ENCODE data around the gene CCDC192.

Gene CCDC192

GRCh38 chr5:127793052-127793451, 89.9 kb downstream of the CCDC192 start (continued):
- TF ChIP-seq PRDM4 (tag by site-specific recombination; IDR thresholded peaks at IDR 0.05), result no peak

- POLR2A ChIA-PET, result no interaction called here
Observed at GRCh38 chr5:127793879-127794278, 90.7 kb downstream of the CCDC192 start.

GRCh38 chr5:127796211-127796610, 93.0 kb downstream of the CCDC192 start:
- Histone ChIP-seq H3K4me3 (ENCODE audit: low read depth, low read length) (no peak overlapping the region), H3K27ac (ENCODE audit: extremely low read depth, low read depth, low read length) (no peak overlapping the region), H3K9me3 (ENCODE audit: control insufficient read depth, insufficient read depth, low read depth, low read length) (no peaks in the 10 kb centered on the region), H3K4me1 (ENCODE audit: control insufficient read depth, insufficient read depth, low read length) (no peaks in the 10 kb centered on the region), H3K36me3 (ENCODE audit: control insufficient read depth in 2 of 2, insufficient read depth in 1 of 2, low read length in 2 of 2) (no peaks in the 10 kb centered on the region)
- TF ChIP-seq ZNF791 (tag by site-specific recombination; IDR thresholded peaks at IDR 0.05), result no peak
- no peak for TF ChIP-seq ZNF10 (tag by site-specific recombination; IDR thresholded peaks at IDR 0.05)
- no peak for TF ChIP-seq PBX3 (CRISPR knock-in tag; IDR thresholded peaks at IDR 0.05)
- no peak for TF ChIP-seq KLF1 (tag by site-specific recombination; IDR thresholded peaks at IDR 0.05)
- no peak for TF ChIP-seq ZNF362 (tag by site-specific recombination; IDR thresholded peaks at IDR 0.05)
- no peak for TF ChIP-seq ZNF626 (tag by site-specific recombination; IDR thresholded peaks at IDR 0.05)
- no peak for TF ChIP-seq ZNF132 (tag by site-specific recombination; IDR thresholded peaks at IDR 0.05; ENCODE audit: borderline replicate concordance)
- POLR2A ChIA-PET, result no interaction called here
- CTCF ChIA-PET, result no interaction called here

More at GRCh38 chr5:127793879-127794278, 90.7 kb downstream of the CCDC192 start:
- Histone ChIP-seq H3K9me3 (ENCODE audit: control insufficient read depth, insufficient read depth, low read depth, low read length) (no peaks in the 10 kb centered on the region), H3K4me3 (ENCODE audit: low read depth, low read length) (no peak overlapping the region), H3K27ac (ENCODE audit: extremely low read depth, low read depth, low read length) (no peak overlapping the region), H3K4me1 (ENCODE audit: control insufficient read depth, insufficient read depth, low read length) (no peaks in the 10 kb centered on the region), H3K36me3 (ENCODE audit: control insufficient read depth in 2 of 2, insufficient read depth in 1 of 2, low read length in 2 of 2) (no peaks in the 10 kb centered on the region)
- CTCF ChIA-PET, result interaction anchor here (1.0 kb wide), 1 partner anchor 36 kb away, joined by 6 read pairs; no protein-coding TSS in a partner anchor
- TF ChIP-seq ZSCAN30 (tag by site-specific recombination; IDR thresholded peaks at IDR 0.05) (no peak), ZNF239 (tag by site-specific recombination; IDR thresholded peaks at IDR 0.05) (no peak), ZNF777 (tag by site-specific recombination; IDR thresholded peaks at IDR 0.05; ENCODE audit: borderline replicate concordance) (no peak), ZNF214 (tag by site-specific recombination; IDR thresholded peaks at IDR 0.05; ENCODE audit: borderline replicate concordance) (no peak), PATZ1 (tag by site-specific recombination; IDR thresholded peaks at IDR 0.05) (no peak), ZFP3 (tag by site-specific recombination; IDR thresholded peaks at IDR 0.05; ENCODE audit: low read depth) (no peak)
